Stimulated activated CD8-positive, alpha-beta memory T cell treated with anti-CD3 and anti-CD28 coated beads, Interleukin-4, amount 100 ng/mL, for 4 hours (primary cell): Measurements from ENCODE around the gene PDCD7.
"Not testable (repeated sequence)": the region's sequence is repeated elsewhere in the genome, so short reads cannot be mapped to it uniquely, and the experiment has no call there.

Experiments used
- DNase-seq, 2 donors: peaks; one replicate each; pipeline ENCODE4 v3.0.0-alpha.2; 2020; ENCODE audit warnings: low read depth in 2 of 2, low spot score in 1 of 2

Gene PDCD7

DNA sequence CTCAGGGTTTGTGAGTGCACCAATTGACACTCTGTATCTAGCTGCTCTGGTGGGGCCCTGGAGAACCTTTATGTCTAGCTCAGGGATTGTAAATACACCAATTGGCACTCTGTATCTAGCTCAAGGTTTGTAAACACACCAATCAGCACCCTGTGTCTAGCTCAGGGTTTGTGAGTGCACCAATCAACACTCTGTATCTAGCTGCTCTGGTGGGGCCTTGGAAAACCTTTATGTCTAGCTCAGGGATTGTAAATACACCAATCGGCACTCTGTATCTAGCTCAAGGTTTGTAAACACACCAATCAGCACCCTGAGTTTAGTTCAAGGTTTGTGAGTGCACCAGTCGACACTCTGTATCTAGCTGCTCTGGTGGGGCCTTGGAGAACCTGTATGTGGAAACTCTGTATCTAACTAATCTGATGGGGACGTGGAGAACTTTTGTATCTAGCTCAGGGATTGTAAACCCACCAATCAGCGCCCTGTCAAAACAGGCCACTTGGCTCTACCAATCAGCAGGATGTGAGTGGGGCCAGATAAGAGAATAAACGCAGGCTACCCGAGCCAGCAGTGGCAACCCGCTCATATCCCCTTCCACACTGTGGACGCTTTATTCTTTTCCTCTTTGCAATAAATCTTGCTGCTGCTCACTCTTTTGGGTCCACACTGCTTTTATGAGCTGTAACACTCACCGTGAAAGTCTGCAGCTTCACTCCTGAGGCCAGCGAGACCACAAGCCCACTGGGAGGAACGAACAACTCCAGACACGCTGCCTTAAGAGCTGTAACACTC, 57.8 kb downstream of the PDCD7 start:
- DNase-seq = not testable (repeated sequence)

DNA sequence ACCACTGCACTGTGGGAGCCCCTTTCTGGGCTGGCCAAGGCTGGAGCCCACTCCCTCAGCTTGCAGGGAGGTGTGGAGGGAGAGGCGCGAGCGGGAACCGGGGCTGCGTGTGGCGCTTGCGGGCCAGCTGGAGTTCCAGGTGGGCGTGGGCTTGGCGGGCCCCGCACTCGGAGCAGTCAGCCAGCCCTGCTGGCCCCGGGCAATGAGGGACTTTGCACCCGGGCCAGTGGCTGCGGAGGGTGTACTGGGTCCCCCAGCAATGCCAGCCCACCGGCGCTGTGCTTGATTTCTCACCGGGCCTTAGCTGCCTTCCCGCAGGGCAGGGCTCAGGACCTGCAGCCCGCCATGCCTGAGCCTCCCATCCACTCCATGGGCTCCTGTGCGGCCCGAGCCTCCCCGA, 58.7 kb downstream of the PDCD7 start:
- DNase-seq = not testable (repeated sequence)

DNA sequence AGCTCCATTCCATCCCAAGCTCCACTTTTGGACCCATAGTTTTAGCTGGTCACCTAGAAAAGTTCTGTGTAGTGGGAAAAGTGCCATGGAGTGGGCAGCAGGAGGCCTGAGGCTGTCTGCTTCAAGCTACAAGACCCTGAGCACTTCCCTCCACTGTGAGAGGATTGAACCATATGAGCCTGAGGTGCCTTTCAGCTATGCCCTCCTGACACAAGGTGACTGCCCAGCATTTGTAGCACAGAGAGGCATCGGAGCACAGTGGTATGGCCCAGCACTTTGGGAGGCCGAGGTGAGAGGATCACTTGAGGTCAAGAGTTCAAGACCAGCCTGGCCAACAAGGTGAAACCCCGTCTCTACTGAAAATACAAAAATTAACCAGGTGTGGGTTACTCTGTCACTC, 61.0 kb downstream of the PDCD7 start:
- DNase-seq = no peak

DNA sequence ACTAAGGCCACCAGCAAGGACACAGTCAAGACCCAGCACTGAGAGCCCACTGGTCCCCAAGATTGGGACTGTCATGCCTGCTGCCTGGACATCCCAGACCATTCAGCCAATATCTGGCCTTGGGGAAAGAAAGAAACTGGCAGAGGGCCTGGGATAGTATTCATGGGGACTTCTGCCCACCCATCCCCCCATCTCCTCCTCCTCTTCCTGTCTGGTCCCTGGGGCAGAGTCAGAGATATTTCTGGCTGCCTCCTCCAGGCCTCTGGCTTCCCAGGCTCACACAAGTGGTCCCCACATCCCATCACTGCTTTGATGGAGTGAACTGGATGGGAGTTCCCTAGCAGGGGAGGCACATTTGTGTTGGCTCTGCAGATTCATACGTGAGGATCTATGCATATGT, 61.6 kb downstream of the PDCD7 start:
- DNase-seq = no peak

DNA sequence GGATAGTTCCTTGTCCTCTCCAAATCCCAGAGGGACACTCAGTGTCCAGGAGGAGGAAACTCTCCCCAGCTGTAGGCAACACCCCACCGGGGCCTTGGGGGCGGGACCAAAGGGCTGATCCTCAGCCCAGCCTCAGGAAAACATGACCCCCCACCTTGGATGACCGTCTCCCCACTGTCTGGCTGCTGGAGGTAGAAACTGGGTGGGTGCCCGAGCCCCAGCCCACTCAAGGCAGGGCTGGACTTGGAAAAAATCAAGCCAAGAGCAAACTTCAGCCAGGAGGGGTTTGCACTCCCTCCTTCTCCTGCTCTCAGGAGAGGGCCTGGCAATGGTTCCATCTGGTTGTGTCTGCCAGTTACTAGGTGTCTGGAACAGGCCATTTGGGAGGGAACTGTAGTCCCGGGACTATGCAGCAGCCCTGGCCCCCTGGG, 62.2 kb downstream of the PDCD7 start:
- no peak for DNase-seq

DNA sequence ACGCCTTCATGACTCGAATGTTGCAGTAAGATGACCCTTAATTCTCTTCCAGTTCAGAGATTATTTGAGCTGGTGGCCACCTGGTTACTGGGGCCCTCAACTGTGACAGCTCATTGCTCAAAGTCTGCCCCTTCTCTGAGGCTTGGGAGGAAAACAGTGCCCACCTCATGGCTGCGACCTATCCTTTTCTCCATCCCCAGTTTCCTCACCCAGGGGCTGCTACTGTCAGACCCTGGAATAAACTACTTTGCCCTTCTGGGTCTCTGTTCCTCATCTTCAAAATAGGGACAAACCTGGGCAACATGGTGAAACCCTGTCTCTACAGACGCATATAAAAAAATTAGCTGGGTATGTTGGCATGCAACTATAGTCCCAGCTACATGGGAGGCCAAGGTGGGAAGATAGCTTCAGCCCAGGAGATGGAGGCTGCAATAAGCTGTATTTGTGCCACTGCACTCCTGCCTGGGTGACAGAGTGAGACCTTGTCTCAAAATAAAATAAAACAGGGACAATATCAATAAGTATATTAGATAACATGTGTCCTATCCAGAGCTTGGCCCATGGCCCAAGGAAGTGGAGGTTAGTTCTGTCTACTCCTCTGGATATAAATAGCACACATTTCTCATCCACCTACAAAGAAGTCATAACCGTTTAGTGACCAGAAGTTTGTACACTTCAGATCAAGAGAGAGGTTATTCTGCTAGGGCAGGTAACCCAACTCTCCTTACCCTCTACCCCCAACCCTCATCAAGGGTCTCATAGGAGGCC, 63.6 kb downstream of the PDCD7 start:
- DNase-seq = no peak

DNA sequence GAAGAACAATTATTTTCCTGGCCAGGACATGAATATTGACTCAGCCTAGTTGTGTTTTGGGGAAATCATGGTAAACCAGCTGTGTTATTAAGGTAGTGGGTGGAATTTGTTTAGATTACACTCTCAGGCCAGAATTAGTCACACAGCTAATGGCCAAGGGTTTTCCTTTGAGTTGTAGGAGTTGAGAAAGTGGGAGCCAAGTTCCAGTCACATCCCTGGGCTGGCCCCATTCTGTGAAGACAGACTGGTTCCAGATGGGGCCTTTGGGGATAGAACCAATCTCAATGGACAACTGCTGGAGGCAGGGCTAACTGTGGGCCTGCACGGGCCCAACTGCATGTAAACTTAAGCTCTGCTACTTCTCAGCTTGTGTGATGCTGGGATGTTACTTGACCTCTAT, 64.4 kb downstream of the PDCD7 start:
- no peak for DNase-seq

DNA sequence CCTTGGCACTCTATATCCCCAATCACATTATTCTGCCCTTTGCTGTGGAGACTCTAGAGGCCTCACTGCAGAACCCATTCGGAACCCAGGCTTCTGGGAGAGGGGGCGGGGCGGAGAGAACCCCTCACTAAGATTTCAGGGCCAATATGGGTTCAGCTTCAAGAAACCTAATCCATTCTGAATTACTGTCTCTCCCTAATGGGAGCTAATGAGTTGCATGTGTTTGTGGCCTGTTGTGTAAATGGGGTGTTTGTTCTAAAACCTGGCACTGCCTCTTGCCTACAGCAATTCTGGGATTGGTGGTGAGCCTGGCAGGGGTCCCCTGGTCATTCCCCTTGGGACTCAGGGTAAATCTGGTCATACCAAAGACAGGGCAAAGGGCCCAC, 65.2 kb downstream of the PDCD7 start:
- DNase-seq = no peak

DNA sequence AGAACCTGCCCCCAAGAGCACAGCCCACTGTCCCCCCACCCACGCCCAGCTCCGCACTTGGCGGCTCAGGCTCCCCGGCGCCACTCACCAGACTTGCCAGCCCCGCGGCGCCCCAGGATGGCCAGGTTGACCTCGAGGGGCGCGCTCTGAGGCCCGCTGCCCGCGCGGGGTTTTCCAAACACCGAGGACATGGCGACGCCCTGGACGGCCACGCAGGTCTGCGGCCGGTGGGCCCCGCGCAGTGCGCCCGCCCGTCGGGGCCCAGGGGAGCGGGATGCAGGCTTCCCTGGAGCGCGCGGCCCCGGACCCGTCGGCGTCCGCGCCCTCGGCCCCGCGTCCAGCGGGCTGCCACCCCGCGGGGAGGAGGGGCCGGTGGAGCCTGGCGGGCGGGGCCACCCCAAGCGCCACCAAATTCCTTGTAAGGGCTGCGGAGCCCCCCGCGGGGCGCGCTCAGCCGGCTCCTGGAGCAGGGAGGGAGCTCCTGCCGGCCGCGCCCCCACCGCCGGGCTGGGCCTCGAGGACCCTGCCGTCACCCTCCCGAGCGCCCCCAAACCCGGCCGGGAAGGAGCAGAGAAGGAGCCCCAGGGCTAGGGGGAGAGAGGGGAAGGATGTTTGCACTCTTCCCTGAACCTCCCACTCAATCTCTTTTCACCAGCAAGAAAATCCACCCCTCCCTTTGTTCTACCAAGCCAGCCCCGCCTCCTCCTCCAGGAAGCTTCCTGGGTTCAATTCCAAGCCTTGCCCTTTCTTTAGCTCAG, 65.8 kb downstream of the PDCD7 start, which contains the start of gene RASL12:
Gene RASL12, minus strand, starts transcription at position 347 of the 758 bp plus-strand sequence. Its CDS starts 156 bp downstream, at position 191.
- no peak for DNase-seq
